K562 (cell line): ENCODE results near the gene ZMYM1. TPM values are rescaled to one million over a fixed set of nuclear protein-coding genes. Genes with fewer than 3 reads are reported as not detected.

Experiments used
- AFF1 ChIP-seq, 2 experiments: fragments of 450-650 bp; IDR thresholded peaks; 2 replicates each; pipeline ENCODE4 v1.6.1; 2018; ENCODE audit warnings: mild to moderate bottlenecking in 2 of 2, low read depth in 1 of 2; ENCODE audit not compliant: partially characterized antibody in 2 of 2
- ATF7 ChIP-seq: fragments of 450-650 bp; IDR thresholded peaks from 2 replicates; pipeline ENCODE4 v1.7.1; 2014; ENCODE audit warnings: mild to moderate bottlenecking, moderate library complexity
- CBFA2T2 ChIP-seq: fragments of 450-650 bp; conservative IDR thresholded peaks from 2 replicates; pipeline ENCODE4 v1.6.1; 2017; ENCODE audit warnings: mild to moderate bottlenecking
- CTCF ChIP-seq, 3 experiments: IDR thresholded peaks in 2 of 3; conservative IDR thresholded peaks in 1 of 3; 2 replicates each; pipeline ENCODE4 v1.5.1; 2011 to 2012; ENCODE audit warnings: low read length in 3 of 3, mild to moderate bottlenecking in 3 of 3, control low read depth in 2 of 3, improper control_type of control experiment in 1 of 3, inconsistent platforms in 1 of 3, low read depth in 1 of 3, mixed read lengths in 1 of 3, moderate library complexity in 1 of 3; ENCODE audit not compliant: insufficient read depth in 2 of 3
- DIDO1 ChIP-seq: fragments of 450-650 bp; IDR thresholded peaks from 2 replicates; pipeline ENCODE4 v1.6.1; 2016; ENCODE audit warnings: low read depth, missing biosample characterization, missing genetic modification characterization
- ESRRA ChIP-seq: fragments of 450-650 bp; IDR thresholded peaks from 2 replicates; pipeline ENCODE4 v1.6.1; 2014; ENCODE audit warnings: low read depth, mild to moderate bottlenecking, moderate library complexity, borderline replicate concordance
- GABPA ChIP-seq: fragments of 200-800 bp; sonication (Bioruptor generic); conservative IDR thresholded peaks from 2 replicates; pipeline ENCODE4 v1.6.1; 2016; ENCODE audit warnings: low read depth, missing genetic modification characterization, missing compliant biosample characterization
- HIVEP1 ChIP-seq: fragments of 250-450 bp; sonication (Bioruptor Pico); IDR thresholded peaks from 2 replicates; pipeline ENCODE4 v1.4.0; 2020; ENCODE audit warnings: mild to moderate bottlenecking
- HNRNPLL ChIP-seq: fragments of 200-400 bp; formaldehyde crosslinking; IDR thresholded peaks from 2 replicates; pipeline ENCODE4 v1.6.1; 2017; ENCODE audit warnings: low read length, low read depth, mild to moderate bottlenecking; ENCODE audit not compliant: poor library complexity, severe bottlenecking
- PHF21A ChIP-seq: fragments of 450-650 bp; IDR thresholded peaks from 2 replicates; pipeline ENCODE4 v1.6.1; 2017; ENCODE audit warnings: low read depth, borderline replicate concordance
- PHF8 ChIP-seq: fragments of 200-600 bp; sonication (generic); IDR thresholded peaks from 2 replicates; pipeline ENCODE4 v1.6.1; 2012; ENCODE audit warnings: mixed run types, mild to moderate bottlenecking, inconsistent platforms, low read length, moderate library complexity, borderline replicate concordance
- RHOXF2B ChIP-seq: fragments of 250-450 bp; sonication (Bioruptor Pico); conservative IDR thresholded peaks from 2 replicates; pipeline ENCODE4 v1.5.1; 2021
- SMAD4 ChIP-seq: fragments of 250-450 bp; sonication (Bioruptor Pico); conservative IDR thresholded peaks from 2 replicates; pipeline ENCODE4 v1.8.0; 2021; ENCODE audit warnings: inconsistent platforms, mild to moderate bottlenecking, moderate library complexity
- THAP12 ChIP-seq: fragments of 250-450 bp; sonication (Bioruptor Pico); IDR thresholded peaks from 2 replicates; pipeline ENCODE4 v1.9.0; 2021; ENCODE audit warnings: mild to moderate bottlenecking, inconsistent platforms
- YY1 ChIP-seq, 3 experiments: IDR thresholded peaks; 2 replicates each; pipeline ENCODE4 v1.6.1; 2011; ENCODE audit warnings: low read length in 2 of 3, mild to moderate bottlenecking in 2 of 3, moderate library complexity in 2 of 3, borderline replicate concordance in 1 of 3, control low read depth in 1 of 3, low read depth in 1 of 3; ENCODE audit not compliant: insufficient read depth in 3 of 3, insufficient replicate concordance in 2 of 3, control insufficient read depth in 1 of 3, insufficient read length in 1 of 3; ENCODE audit errors: extremely low read depth in 1 of 3
- ZBTB7A ChIP-seq: IDR thresholded peaks from 2 replicates; pipeline ENCODE4 v1.6.1; 2011; ENCODE audit warnings: low read depth, mild to moderate bottlenecking, low read length, moderate library complexity, borderline replicate concordance; ENCODE audit not compliant: control insufficient read depth
- polyA plus RNA-seq, 8 experiments: library from polyadenylated mRNA; depleted of rRNA in 4 of 8; stranded (reverse) in 5 of 8; unstranded in 3 of 8; fragments of >200 nt; fragmentation: Nextera tagmentation in 2 of 8; fragmentation: Illumina TruSeq in 1 of 8; extraction: Ambion mirVana in 2 of 8; extraction: Trizol in 1 of 8; gene quantifications; 2 replicates each; pipeline versions ENCODE4 v1.2.1 to v1.2.3, GENCODE V29; 2011 to 2014; ENCODE audit warnings: inconsistent platforms in 1 of 8, missing spikeins in 1 of 8
- total RNA-seq, 7 experiments: library from RNA; depleted of rRNA in 6 of 7; stranded (reverse); fragments of >200 nt in 6 of 7; fragmentation: Illumina TruSeq in 2 of 7; extraction: Trizol in 2 of 7; gene quantifications; 2 replicates each; pipeline versions ENCODE4 v1.2.1 to v1.2.3, GENCODE V29; 2011 to 2021; ENCODE audit warnings: low replicate concordance in 1 of 7

The ZMYM1 gene
- total and polyA plus RNA-seq, 9 of the 15 experiments (the other 6 are each of a cell fraction or from before 2014, with no cell fraction given), result 7.5 to 25.4 (median 15.8) TPM

DNA sequence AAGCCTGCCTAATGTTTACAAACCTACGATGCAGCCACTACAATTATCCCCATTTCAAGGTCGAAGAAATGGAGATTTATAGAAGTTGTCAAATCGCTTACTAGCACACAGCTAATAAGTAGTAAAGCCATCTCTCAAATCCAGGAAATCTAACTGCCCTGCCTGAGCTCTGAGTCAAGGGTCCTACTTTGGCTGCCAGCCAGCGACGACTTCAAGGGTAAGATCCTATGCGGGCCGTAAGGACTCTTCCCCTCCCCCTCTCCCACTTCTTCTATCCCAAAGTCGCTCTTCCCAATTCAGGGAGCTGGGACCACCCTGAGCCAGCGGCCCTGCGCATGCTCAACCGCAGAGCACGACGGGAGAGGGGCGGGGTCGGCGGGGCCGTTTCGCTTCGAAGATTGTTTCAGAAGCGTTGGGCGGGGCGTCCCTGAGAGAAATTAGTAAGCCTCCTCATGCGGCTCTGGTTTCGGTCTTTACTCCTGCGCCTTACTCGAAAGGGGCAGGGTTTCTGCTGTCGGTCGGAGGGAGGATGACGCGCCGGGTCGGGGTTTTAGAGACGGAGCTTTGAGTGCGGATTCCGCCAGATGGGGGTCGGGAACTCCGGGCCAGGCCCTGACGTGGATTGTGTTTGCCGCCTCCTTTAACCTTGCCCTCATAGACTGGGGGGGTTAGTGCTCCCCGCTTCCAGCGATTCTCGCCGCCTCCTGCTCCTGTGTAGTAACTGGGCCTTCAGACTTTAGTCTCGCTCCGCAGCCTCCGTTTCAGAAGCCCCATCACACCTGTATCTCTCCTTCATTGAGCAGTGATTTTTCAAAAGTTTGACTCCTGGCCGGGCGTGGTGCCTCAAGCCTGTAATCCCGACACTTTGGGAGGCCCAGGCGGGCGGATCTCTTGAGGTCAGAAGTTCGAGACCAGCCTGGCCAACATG, at the start of gene ZMYM1 (continued):
- TF ChIP-seq RHOXF2B (0 out of 2 replicates have a peak, but pooled peaks have one; percentile 74), GABPA (0 out of 2 replicates have a peak, but pooled peaks have one; percentile 4), DIDO1 (tag) (peak; percentile 39; the same call in 1 of the 2 replicates), ESRRA (peak; percentile 68; the same call in 1 of the 2 replicates), ATF7 (peak; percentile 73), ZBTB7A (peak; percentile 75; the same call in 1 of the 2 replicates), THAP12 (CRISPR knock-in tag) (0 out of 2 replicates have a peak, but pooled peaks have one; percentile 50), AFF1 (IDR thresholded peaks at IDR 0.05; ENCODE audit: low read depth in 1 of 2, partially characterized antibody in 2 of 2) (peak; percentile 55 to 77), PHF21A (no peak), PHF8 (peak; percentile 89), YY1 (IDR thresholded peaks at IDR 0.05; ENCODE audit: borderline replicate concordance in 1 of 3, control insufficient read depth in 1 of 3, extremely low read depth in 1 of 3, insufficient read depth in 3 of 3, insufficient read length in 1 of 3, insufficient replicate concordance in 2 of 3, low read depth in 1 of 3, low read length in 2 of 3) (peak in 1 of 3 experiments; percentile 9), HNRNPLL (peak; percentile 76), CBFA2T2 (no peak), HIVEP1 (CRISPR knock-in tag) (no peak), CTCF (IDR thresholded peaks at IDR 0.05 in 2 of 3, conservative IDR thresholded peaks at IDR 0.05 in 1 of 3; ENCODE audit: insufficient read depth in 2 of 3, low read depth in 1 of 3, low read length in 3 of 3) (0 out of 6 replicates have a peak, but pooled peaks of 1 of the 3 experiments have one; percentile 0), SMAD4 (peak; percentile 52)
